HG03139 (cell line): ENCODE data around the gene RPL10.

Source experiments
- ATAC-seq: cut with Tn5 transposase; IDR thresholded peaks from one replicate; pipeline ENCODE4 v1.9.1; 2021; ENCODE audit not compliant: unreplicated experiment

The RPL10 gene

DNA sequence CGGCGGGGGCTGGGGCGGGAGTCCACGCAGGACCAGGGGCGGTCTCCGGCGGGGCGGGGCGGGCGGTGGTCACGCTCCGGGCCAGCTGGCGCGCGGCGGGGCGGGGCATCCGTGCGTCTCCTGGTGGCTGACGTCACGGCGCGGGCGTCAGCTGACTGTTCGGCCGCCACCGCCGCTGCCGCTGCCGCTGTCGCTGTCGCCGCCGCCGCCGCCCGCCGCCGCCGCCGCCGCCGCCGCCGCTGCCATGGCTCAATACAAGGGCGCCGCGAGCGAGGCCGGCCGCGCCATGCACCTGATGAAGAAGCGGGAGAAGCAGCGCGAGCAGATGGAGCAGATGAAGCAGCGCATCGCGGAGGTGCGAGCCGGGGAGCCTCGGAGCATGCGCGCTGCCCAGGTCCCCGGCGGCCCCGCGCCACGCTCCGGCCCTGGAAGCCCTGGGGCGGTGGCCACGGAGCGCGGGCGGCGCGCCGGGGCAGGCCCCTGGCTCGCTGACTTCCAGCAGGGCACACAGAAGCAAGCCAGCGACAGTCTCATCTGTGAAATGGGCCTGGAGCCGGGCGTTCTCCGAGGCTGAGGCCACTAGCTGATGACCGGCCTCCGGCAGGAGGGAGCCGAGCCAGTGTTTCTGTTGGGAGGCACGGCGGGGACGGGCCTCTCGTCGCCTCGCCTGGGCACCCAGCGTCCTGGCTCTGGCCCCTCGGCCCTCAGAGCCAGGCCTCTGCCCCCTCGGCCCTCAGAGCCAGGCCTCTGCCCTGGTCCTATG lies 46.0 kb downstream of the RPL10 start, which contains the start of gene FAM50A:
Gene FAM50A, plus strand, starts transcription at position 150 of the 763 bp plus-strand sequence. Its CDS starts 95 bp downstream, at position 245.
- peak; percentile 84 for ATAC-seq

DNA sequence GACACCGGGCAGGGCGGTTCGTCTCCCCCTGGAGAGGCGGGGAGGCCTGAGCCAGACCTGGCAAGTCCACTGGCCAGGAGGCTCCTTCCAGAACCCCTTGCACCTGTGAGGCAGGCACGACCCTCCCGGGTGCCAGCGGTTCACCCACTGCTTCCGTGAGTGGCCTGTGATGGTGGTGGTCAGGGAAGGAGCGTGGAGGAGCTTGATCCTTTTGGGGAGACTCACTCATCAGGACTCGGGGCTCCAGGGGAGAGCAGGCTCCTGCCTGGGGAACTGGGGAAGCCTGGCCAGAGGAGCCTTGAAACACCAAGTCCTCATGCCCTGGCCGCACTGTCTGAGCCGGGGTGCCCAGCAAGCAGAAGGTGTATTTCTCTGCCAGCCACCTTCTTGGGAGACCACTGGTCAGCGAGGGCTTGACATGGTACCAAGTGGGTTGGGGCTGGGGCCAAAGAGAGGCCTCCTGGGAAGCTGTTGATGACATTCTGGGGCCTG lies 46.6 kb downstream of the RPL10 start:
- ATAC-seq, result no peak

DNA sequence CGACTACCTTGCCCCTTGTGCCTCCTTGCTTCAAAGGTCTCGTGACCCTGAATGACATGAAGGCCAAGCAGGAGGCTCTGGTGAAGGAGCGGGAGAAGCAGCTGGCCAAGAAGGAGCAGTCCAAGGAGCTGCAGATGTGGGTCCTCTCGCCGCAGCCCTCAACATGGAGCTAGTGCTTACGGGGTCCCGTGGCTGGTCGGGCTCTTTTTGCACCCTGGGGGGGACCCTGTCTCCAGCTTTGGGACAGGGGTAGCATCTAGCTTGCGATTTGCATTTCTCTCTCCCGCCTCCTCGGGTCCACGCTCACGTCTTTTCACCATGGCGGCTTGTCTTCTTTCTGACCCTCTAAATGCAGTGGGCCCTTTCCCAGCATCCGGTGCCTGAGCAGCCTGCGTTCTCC lies 47.6 kb downstream of the RPL10 start:
- ATAC-seq, result no peak

DNA sequence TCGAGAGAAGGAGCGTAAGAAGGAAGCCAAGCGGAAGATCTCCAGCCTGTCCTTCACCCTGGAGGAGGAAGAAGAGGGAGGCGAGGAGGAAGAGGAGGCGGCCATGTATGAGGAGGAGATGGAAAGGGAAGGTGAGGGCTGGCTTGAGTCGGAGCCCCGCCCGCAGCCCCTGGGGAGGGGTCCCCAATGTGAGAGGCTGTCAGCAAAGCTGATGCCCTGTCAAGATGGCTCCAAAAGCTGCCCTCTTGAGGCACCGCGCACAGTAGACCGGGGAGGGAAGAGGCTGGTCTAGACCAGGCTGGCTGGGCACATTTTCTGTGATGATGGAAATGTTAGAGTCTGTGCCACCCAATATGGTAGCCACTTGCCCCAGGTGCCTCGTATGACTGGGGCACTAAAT lies 48.3 kb downstream of the RPL10 start:
- no peak for ATAC-seq

DNA sequence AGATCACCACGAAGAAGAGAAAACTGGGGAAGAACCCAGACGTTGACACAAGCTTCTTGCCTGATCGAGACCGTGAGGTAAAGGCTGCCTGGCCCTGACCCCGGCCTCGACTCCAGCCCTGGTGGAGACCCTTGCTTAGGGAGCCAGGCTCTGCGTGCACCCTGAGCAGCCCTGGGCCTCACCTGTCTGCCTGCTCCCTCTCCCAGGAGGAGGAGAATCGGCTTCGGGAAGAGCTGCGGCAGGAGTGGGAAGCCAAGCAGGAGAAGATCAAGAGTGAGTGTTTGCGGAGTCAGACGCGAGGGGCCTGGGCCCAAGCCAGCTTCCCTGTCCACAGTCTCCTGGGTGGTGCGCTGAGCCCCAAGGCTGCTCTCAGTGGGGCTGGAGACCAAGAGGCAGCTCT lies 50.3 kb downstream of the RPL10 start:
- no peak for ATAC-seq

DNA sequence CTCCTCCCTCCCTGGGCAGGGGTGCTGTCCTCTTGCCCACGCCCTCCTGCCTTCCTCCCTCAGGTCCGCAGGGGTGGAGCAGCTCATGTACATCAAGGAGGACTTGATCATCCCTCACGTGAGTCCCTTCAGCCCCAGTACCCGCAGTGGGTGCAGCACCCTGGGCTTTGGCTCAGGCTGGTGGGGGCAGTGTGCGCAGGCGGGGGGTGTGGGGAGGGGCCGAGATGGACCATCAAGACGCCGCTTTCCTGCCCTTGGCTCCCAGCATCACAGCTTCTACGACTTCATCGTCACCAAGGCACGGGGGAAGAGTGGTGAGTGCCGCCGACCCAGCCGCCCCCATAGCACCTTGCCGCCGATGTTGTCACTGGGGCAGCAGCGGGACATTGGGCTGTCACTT lies 51.4 kb downstream of the RPL10 start:
- no peak for ATAC-seq

DNA sequence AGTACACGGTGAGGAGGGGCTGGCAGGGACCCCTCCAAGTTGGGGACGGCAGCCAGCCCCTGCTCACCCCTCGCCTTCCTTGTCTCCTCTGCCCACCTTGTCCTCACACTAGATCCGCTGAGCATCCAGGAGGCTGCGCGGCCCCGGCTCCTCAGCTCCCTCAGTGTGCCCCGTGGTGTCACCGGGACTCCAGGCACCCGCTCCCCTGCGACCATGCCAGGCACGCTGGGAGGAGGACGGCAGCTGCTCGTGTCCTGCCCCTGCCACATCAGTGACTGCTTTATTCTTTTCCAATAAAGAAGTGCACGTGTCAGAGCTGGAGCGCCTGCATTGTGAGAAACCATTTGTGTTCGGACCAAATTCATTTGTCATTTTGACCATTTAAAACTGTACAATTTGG lies 52.1 kb downstream of the RPL10 start:
- no peak for ATAC-seq
